Thyroid gland (tissue), 4 donors: ENCODE results near the gene QPCT.

ENCODE experiments used
- POLR2A ChIP-seq, 2 donors: fragments of 450-650 bp; IDR thresholded peaks; one replicate each; pipeline ENCODE4 v1.6.1; 2017; ENCODE audit warnings: antibody characterized with exemption in 2 of 2, mild to moderate bottlenecking in 2 of 2, moderate library complexity in 1 of 2
- TF ChIP-seq, protein P1 (sequence below), 6 experiments: fragments of 200-600 bp in 3 of 6; fragments of 450-650 bp in 3 of 6; sonication (generic) in 3 of 6; IDR thresholded peaks; one replicate each; pipeline ENCODE4 v1.5.1; 2016 to 2019; ENCODE audit warnings: antibody characterized with exemption in 6 of 6, mild to moderate bottlenecking in 2 of 6, inconsistent platforms in 1 of 6, moderate library complexity in 1 of 6

DNA sequence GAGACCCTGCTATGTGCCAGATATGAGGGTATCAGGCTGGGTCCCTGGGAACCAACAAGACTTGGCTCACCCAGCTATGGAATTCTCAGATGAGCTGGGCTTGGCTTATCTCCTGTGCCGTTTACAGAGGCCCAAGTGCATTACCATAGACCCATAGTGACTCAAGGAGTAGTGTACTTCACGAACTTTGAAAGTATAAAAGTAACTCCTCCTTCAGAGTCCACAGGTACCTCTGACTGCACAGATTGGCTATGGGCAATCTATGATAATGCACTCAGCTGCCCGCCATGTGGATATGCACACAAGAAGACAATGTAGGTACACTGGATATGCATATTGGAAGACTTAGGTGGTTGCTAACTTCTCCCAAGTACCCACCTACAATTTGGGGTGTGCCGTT lies 78.4 kb downstream of the QPCT start:
- TF ChIP-seq, protein P1, sequence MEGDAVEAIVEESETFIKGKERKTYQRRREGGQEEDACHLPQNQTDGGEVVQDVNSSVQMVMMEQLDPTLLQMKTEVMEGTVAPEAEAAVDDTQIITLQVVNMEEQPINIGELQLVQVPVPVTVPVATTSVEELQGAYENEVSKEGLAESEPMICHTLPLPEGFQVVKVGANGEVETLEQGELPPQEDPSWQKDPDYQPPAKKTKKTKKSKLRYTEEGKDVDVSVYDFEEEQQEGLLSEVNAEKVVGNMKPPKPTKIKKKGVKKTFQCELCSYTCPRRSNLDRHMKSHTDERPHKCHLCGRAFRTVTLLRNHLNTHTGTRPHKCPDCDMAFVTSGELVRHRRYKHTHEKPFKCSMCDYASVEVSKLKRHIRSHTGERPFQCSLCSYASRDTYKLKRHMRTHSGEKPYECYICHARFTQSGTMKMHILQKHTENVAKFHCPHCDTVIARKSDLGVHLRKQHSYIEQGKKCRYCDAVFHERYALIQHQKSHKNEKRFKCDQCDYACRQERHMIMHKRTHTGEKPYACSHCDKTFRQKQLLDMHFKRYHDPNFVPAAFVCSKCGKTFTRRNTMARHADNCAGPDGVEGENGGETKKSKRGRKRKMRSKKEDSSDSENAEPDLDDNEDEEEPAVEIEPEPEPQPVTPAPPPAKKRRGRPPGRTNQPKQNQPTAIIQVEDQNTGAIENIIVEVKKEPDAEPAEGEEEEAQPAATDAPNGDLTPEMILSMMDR (IDR thresholded peaks at IDR 0.05), result no peak
- no peak for TF ChIP-seq POLR2A (IDR thresholded peaks at IDR 0.05)
